HL-60 (cell line): ENCODE data around the gene DMRT2.

Experiments used
- CTCF ChIP-seq: IDR thresholded peaks from one replicate; pipeline ENCODE4 v1.5.1; 2011; ENCODE audit warnings: low read length, control low read depth, inconsistent platforms; ENCODE audit not compliant: insufficient read depth
- GABPA ChIP-seq: IDR thresholded peaks from 2 replicates; pipeline ENCODE4 v1.6.1; 2012; ENCODE audit warnings: low read depth
- POLR2AphosphoS5 ChIP-seq: IDR thresholded peaks from 2 replicates; pipeline ENCODE4 v1.6.1; 2012; ENCODE audit warnings: low read depth

GRCh38 chr9:1094749-1095148 is 44.6 kb downstream of the DMRT2 start:
- TF ChIP-seq CTCF (no peak), POLR2AphosphoS5 (no peak), GABPA (no peak)
